Ovary (tissue), 9 donors: ENCODE measurements around the gene PPP1R15B. TPM values are rescaled to one million over a fixed set of nuclear protein-coding genes. Genes with fewer than 3 reads are reported as not detected.
"Not testable (repeated sequence)": the region's sequence is repeated elsewhere in the genome, so short reads cannot be mapped to it uniquely, and the experiment has no call there.

Experiments used
- DNase-seq, 5 donors: peaks; one replicate each; pipeline ENCODE4 v3.0.0-alpha.2; 2019 to 2020
- H3K27ac ChIP-seq, 2 donors: fragments of 200-600 bp; one replicate each; pipeline versions ENCODE4 v1.5.1 to v1.8.0; 2019 to 2022
- H3K27me3 ChIP-seq: fragments of 200-600 bp; one replicate; pipeline ENCODE4 v1.8.0; 2022
- H3K36me3 ChIP-seq: fragments of 200-600 bp; sonication (generic); one replicate; pipeline ENCODE4 v1.5.1; 2019
- H3K4me1 ChIP-seq: one replicate; pipeline ENCODE4 v1.8.1; 2013; ENCODE audit warnings: mild to moderate bottlenecking, moderate library complexity; ENCODE audit not compliant: insufficient read depth
- H3K4me3 ChIP-seq: fragments of 200-600 bp; sonication (generic); one replicate; pipeline ENCODE4 v1.5.1; 2017
- H3K9me3 ChIP-seq, 2 donors: fragments of 200-600 bp in 1 of 2; sonication (generic) in 1 of 2; one replicate each; pipeline versions ENCODE4 v1.5.1 to v1.8.1; 2013 to 2019; ENCODE audit warnings: mild to moderate bottlenecking in 1 of 2, moderate library complexity in 1 of 2
- EP300 ChIP-seq: sonication (generic); formaldehyde crosslinking; IDR thresholded peaks from one replicate; pipeline ENCODE4 v1.6.1; 2017; ENCODE audit warnings: antibody characterized with exemption
- POLR2A ChIP-seq: fragments of 450-650 bp; IDR thresholded peaks from one replicate; pipeline ENCODE4 v1.6.1; 2017; ENCODE audit warnings: antibody characterized with exemption, mild to moderate bottlenecking, moderate library complexity
- WGBS, 3 donors: extraction: QIAGEN DNeasy Blood & Tissue Kit in 1 of 3; methylation state at CpG; one replicate each; pipeline versions ENCODE4 v1.1.5 to v1.1.7; 2013 to 2017; 5-methylcytosine and 5-hydroxymethylcytosine counted together
- intact Hi-C, 4 donors: fragments of 100-400 bp; cut with DNase I; formaldehyde crosslinking; loops; one replicate each; pipeline versions ENCODE4 v1.11.0 to v1.15.1; 2022 to 2023
- polyA plus RNA-seq, 2 donors: library from polyadenylated mRNA; stranded (reverse); fragments of 200-250 nt in 1 of 2; fragments of 350-450 nt in 1 of 2; fragmentation: Illumina TruSeq in 1 of 2; extraction: RNeasy Lipid Tissue Mini Kit (QIAGEN cat#74804) in 1 of 2; gene quantifications; one replicate each; pipeline ENCODE4 v1.2.3, GENCODE V29; 2013 to 2014
- total RNA-seq, 7 donors: library from RNA; depleted of rRNA in 2 of 7; stranded (reverse); fragments of >200 nt in 2 of 7; fragmentation: NEBNext Ultra II Directional in 3 of 7; extraction: Animal tissue kit (Norgen Biotek cat#: 25700) in 3 of 7; gene quantifications; one replicate each; pipeline versions ENCODE4 v1.1.0 to v1.2.4, GENCODE V29; 2016 to 2023
- TF ChIP-seq, protein P1 (sequence below), 3 donors: fragments of 450-650 bp in 2 of 3; fragments of 200-600 bp in 1 of 3; IDR thresholded peaks; one replicate each; pipeline versions ENCODE4 v1.5.1 to v1.8.0; 2016 to 2022; ENCODE audit warnings: antibody characterized with exemption in 3 of 3, mild to moderate bottlenecking in 1 of 3
- donor health status: DM: no; HTN: no; CAD: no; lungs with moderate emphysema.
- donor health status: DM: no; HTN: no; CAD: no.
- donor health status: Bipolar disorder and iron deficiency.
- donor health status: DM: yes; HTN: yes; CAD: no.
- donor health status: DM: no; HTN: no; CAD: no.
- donor health status: DM: yes; HTN: yes; CAD: no.

The PPP1R15B gene
- total and polyA plus RNA-seq, 9 donors: 16.5 to 69.5 (median 35.4) TPM

DNA sequence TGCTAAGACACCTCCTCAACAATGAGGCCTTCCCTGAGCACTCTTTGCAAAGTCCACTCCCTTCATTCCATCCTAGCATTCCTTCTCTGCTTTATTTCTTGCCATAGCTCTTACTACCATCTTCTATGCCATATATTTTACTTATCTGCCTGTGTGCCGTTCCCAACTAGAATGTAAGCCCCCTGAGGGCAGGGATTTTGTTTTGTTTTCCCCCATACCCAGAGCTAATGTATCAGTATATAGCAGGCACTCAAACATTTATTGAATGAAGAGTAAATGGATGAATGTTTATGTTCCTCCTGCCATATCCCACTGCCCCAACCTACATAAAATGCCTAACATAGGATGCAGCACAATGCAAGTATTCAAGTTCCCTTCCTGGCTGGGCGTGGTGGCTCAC lies 14.9 kb upstream of the PPP1R15B start:
- no peaks in the 10 kb centered on the region for H3K9me3 ChIP-seq
- WGBS, 3 donors: 94 to 100% (median 94%) methylated on average over 2 of the region's 2 CpGs
- H3K36me3 ChIP-seq: no peaks in the 10 kb centered on the region
- no peak overlapping the region for H3K4me3 ChIP-seq
- intact Hi-C loops: no loop called here
- no peaks in the 10 kb centered on the region for H3K4me1 ChIP-seq
- no peak overlapping the region for H3K27ac ChIP-seq
- TF ChIP-seq EP300 (no peak), POLR2A (no peak)
- TF ChIP-seq, protein P1, sequence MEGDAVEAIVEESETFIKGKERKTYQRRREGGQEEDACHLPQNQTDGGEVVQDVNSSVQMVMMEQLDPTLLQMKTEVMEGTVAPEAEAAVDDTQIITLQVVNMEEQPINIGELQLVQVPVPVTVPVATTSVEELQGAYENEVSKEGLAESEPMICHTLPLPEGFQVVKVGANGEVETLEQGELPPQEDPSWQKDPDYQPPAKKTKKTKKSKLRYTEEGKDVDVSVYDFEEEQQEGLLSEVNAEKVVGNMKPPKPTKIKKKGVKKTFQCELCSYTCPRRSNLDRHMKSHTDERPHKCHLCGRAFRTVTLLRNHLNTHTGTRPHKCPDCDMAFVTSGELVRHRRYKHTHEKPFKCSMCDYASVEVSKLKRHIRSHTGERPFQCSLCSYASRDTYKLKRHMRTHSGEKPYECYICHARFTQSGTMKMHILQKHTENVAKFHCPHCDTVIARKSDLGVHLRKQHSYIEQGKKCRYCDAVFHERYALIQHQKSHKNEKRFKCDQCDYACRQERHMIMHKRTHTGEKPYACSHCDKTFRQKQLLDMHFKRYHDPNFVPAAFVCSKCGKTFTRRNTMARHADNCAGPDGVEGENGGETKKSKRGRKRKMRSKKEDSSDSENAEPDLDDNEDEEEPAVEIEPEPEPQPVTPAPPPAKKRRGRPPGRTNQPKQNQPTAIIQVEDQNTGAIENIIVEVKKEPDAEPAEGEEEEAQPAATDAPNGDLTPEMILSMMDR (IDR thresholded peaks at IDR 0.05): no peak
- H3K27me3 ChIP-seq: no peaks in the 10 kb centered on the region
- DNase-seq: no peak

DNA sequence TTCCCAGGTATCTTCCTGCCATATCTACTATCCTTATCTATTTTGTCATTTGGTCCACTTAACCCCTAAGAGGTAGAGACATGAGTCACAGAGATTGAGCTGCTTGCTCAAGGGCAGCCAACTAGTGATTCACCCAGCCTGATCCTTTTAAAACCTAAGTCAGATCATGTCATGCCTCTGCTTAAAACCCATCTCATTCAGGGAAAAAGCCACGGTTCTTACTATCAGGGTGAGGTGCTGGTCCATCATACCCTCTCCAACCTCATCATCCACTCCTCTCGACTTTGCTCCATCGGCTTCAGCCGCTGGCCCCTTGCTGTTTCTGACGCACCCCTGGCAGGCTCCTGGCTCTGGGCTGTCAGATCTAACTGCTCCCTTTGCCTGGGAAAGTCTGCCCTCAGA lies 14.4 kb upstream of the PPP1R15B start:
- no peak for DNase-seq
- H3K9me3 ChIP-seq: no peaks in the 10 kb centered on the region
- 87 to 93% (median 88%) methylated on average over 5 of the region's 5 CpGs for WGBS, 3 donors
- H3K36me3 ChIP-seq: no peaks in the 10 kb centered on the region
- no peak overlapping the region for H3K27ac ChIP-seq
- no peaks in the 10 kb centered on the region for H3K27me3 ChIP-seq
- no peak for TF ChIP-seq POLR2A
- TF ChIP-seq, protein P1 (IDR thresholded peaks at IDR 0.05): no peak
- no peak overlapping the region for H3K4me3 ChIP-seq
- intact Hi-C loops: no loop called here
- H3K4me1 ChIP-seq: no peaks in the 10 kb centered on the region

DNA sequence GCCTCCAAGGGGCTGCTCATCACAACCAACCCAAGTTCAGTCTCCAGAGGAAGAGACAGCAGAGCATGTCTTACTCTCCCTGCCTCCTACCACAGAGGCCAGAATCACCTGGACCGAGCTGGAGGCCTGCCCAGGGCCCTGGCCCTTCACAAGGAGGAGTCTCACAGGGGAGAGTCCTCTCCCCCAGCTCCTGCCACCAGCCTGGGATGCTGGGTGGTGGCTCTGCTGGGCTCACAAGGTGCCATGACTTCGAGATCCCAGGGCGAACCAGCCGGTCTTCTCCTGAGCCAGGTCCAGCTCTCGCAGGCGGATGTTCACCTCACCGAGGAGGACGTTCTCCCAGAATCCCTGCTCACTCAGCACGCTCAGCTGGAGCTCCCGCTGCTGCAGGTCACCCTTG lies 13.0 kb upstream of the PPP1R15B start:
- Histone ChIP-seq H3K4me1 (no peaks in the 10 kb centered on the region), H3K4me3 (no peak overlapping the region), H3K36me3 (no peaks in the 10 kb centered on the region), H3K27me3 (no peaks in the 10 kb centered on the region), H3K27ac (no peak overlapping the region), H3K9me3 (no peaks in the 10 kb centered on the region)
- WGBS, 3 donors: 92 to 95% (median 93%) methylated on average over 10 of the region's 10 CpGs
- TF ChIP-seq POLR2A: no peak
- DNase-seq: no peak
- intact Hi-C loops: no loop called here

DNA sequence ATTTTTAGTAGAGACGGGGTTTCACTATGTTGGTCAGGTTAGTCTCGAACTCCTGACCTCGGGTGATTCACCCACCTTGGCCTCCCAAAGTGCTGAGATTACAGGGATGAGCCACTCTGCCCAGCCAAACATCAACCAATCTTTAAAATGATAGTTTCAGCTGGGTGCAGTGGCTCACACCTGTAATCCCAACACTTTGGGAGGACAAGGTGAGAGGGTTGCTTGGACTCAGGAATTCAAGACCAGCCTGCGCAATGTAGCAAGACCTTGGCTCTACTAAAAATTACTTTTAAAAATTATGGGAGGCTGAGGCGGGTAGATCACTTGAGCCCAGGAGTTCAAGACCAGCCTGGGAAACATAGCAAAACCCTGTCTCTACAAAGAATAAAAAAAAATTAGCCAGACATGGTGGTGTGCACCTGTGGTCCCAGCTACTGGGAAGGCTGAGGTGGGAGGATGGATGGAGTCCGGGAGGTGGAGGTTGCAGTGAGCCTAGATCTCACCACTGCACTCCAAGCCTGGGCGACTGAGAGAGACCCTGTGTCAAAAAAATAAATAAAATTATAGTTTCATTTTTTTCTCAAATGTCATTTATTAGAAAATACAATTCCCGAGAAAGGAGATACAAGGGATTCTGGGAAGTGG lies 10.6 kb upstream of the PPP1R15B start:
- DNase-seq, H3K36me3 ChIP-seq, H3K9me3 ChIP-seq, H3K27me3 ChIP-seq, H3K4me1 ChIP-seq, H3K4me3 ChIP-seq, H3K27ac ChIP-seq, intact Hi-C loops: not testable (repeated sequence)
- WGBS, 3 donors: 90 to 93% (median 93%) methylated on average over 8 of the region's 8 CpGs

DNA sequence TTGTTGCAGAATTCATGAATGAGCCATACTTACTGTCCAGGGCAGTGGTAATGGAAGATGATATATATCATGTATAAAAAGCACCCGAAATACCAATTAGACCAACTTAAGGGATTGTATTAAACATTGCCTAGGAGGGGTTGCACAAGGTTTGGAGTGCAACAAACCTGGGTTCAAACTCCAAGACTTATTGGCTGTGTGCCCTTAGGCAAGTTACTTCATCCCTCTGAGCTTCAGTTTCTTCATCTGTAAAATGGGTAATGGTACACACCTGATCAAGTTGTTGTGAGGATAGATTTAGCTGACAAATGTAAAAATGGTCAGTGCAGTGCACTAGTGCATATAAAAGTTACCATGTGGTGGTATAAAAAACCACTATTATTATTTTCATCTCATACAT lies 9.8 kb upstream of the PPP1R15B start:
- H3K36me3 ChIP-seq: no peaks in the 10 kb centered on the region

More for the DNA sequence above, 9.8 kb upstream of the PPP1R15B start:
- Histone ChIP-seq H3K4me1 (peaks cover 3% of the 10 kb centered on the region), H3K27me3 (no peaks in the 10 kb centered on the region), H3K4me3 (no peak overlapping the region), H3K9me3 (no peaks in the 10 kb centered on the region), H3K27ac (no peak overlapping the region)
- TF ChIP-seq POLR2A (no peak), EP300 (no peak)
- TF ChIP-seq, protein P1 (IDR thresholded peaks at IDR 0.05): no peak
- 91 to 100% (median 98%) methylated on average over 1 of the region's 1 CpG for WGBS, 3 donors
- DNase-seq: no peak
- intact Hi-C loops: no loop called here
